ENCODE data around the gene APP.
"Not testable (repeated sequence)": the region's sequence is repeated elsewhere in the genome, so short reads cannot be mapped to it uniquely, and the experiment has no call there.

Gene APP

GRCh38 chr21:26096494-26097371 is 73.8 kb downstream of the APP start:
- no peak for DNase-seq

DNA sequence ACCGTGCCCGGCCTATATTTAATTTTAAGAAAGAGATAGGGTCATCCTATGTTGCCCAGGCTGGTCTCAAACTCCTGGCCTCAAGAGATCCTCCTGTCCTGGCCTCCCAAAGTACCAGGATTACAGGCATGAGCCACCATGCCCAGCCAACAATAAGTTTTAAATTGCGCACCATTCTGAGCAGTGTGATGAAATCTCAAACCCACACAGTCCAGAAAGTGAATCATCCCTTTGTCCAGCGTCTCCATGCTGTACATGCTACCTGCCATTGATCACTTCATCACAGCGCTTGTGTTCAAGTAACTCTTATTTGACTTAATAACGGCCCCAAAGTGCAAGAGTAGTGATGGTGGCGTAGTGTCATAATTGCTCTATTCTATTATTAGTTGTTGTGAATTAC is 75.4 kb downstream of the APP start:
- no peak for DNase-seq

DNA sequence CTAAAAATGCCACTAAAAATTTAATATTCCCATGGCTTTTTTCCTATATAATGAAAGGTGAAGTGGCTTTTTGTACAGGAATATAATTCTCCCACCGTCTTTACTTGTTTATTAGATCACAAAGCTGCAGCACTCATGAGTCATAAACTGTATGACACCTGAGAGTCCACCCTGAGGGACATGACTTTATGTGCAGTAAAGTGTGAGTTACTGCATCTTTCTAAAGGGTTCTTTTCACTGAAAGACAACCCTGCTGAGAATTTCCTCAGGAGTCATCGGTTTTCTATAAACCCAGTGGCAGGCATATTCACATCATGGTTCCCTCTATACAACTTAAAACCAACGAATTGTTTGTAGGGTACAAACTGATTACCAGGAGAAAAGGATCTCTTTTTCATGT is 77.4 kb downstream of the APP start:
- DNase-seq = no peak

DNA sequence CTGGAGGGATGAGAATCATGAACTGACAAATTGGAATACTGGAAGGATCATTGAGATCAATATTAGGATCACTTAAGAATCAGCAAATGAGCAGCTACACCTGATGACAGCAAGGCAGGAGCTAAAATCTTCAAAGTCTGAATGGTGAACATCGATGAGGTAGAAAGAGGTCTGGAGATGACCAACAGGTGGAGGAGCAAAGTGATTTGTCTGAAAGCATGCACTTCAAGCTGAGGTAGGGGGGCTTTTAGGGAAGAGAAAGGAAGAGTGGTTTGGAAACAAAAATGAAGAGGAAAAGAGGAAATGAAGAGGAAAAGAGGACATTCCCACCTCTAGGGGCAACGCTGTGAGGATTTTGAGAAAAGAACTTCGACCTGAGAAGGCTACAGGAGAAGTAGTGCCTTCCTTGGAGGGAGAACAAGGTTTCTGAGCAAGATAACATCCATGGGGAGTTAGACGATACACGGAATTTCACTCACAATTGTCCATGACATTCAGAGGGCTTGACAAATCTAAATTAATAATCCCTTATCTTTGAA is 79.0 kb downstream of the APP start:
- DNase-seq = no peak

DNA sequence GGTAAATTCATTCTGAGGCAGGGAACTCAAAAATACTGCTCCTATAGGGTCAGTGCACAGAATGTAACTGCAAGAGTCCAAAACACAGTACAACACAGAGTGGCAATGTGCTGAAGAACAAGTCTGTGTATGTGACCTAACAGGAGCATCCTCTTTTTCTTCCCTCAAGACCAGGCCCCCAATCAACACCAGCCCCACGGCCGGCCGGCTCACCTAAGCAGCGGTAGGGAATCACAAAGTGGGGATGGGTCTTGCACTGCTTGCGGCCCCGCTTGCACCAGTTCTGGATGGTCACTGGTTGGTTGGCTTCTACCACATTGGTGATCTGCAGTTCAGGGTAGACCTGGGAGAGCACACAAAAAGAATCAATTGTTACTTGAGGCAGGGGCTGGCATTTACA is 80.8 kb downstream of the APP start:
- DNase-seq = no peak

DNA sequence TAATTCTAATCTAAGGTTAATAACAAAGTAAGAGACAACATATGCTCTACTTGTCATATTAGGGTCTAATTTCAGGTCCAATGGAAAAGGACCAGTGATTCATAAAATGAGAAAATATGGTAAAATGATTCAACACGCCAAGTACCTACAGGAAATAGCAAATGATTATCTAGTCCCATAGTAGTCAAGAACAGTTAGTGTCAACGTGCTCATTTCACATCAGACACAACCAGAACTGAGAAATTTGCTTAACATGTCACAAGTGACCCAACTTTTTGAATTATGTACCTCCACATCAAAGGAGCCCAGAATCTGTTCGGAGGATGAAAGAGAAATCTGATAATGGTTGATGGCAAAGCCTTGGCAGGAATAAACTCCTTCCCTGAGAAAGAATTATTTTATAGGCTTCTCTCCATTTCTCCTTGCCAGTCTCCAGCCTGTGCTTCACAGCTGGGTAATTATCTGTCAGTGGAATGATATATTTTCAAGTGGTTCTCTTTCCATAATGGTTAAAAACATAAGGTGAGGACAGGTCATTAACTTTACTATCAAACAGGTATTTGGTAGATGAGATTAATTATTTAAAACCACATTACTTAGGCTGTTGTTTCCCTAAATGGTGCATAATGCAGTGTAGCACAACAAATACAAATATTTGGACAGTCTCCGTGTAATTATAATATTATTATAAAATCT is 83.2 kb downstream of the APP start:
- no peak for DNase-seq

DNA sequence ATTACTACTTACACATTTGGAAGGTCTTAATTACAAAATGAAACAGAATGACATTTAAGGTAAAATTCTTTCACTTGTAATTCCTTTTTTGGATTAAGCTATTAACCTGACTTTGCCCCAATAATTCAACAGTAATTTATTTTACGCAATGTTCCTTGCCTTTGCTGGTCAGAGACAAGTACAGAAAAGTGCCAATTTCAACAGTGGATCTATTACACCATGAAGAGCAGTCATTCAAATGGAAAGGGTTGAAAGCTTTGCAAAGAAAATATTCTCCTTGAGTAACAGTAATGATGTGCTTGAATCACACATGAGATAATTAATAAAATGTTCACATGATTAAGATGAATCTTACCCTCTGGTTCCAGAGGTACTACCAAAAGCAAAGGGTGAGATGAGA is 84.7 kb downstream of the APP start:
- no peak for DNase-seq

DNA sequence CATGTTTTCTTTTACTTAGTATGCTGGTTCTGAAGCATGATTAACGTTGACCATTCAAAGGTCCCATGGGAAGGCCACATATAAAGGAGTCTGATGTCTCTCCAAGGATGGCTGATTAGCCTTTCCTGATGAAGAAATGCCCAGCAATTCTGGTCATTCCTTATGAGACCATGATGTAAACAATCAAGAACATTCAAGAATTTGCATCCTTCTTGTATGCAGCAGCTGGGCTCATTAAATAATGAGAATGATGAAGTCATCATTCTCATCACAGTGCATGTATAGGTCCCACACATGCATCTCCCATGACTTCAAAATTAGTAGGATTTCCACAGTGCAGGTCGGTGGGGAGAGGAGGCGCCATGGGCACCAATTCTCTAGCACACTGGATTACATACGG is 85.4 kb downstream of the APP start:
- no peak for DNase-seq

DNA sequence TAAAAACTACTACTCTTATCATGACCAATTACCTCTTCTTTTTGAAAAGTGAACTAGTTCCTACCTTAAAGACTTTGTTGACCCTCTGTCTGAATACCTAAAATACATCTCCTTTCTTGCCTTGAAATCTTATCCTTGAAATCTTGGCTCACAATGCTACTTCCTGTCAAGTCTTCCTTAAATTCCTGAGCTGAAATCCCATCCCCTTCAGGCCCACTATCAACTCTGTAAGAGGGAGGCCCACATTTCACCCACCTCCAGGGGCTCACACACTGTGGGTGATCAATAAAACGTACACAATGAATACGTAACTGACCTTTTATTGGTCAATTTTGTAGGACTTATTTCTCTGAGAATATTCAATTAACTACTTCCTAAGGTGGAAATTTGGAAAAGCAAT is 88.0 kb downstream of the APP start:
- no peak for DNase-seq

DNA sequence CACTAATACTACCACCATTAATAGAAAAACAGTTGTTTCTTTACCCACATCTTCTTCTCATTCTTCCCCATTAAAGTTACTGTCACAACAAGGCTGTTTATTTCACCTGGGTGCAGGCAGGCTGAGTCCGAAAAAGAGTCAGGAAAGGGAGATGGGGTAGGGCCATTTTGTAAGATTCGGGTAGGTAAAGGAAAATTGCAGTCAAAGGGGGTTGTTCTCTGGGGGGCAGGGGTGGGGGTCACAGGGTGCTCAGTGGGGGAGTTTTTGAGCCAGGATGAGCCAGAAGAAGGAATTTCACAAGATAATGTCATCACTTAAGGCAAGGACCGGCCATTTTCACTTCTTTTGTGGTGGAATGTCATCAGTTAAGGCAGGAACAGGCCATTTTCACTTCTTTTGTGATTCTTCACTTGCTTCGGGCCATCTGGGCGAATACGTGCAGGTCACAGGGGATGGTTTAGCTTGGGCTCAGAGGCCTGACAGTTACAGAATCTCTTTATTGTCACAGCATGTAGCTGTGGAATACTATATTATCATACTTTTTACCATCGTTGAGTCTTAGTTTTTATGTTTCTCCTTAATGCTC is 89.3 kb downstream of the APP start:
- DNase-seq = not testable (repeated sequence)

GRCh38 chr21:26080211-26080610 is 90.4 kb downstream of the APP start:
- no peak for DNase-seq

- DNase-seq = no peak
Observed at GRCh38 chr21:26079366-26079765, 91.2 kb downstream of the APP start.

- DNase-seq = no peak
Observed at GRCh38 chr21:26077521-26077920, 93.0 kb downstream of the APP start.

DNA sequence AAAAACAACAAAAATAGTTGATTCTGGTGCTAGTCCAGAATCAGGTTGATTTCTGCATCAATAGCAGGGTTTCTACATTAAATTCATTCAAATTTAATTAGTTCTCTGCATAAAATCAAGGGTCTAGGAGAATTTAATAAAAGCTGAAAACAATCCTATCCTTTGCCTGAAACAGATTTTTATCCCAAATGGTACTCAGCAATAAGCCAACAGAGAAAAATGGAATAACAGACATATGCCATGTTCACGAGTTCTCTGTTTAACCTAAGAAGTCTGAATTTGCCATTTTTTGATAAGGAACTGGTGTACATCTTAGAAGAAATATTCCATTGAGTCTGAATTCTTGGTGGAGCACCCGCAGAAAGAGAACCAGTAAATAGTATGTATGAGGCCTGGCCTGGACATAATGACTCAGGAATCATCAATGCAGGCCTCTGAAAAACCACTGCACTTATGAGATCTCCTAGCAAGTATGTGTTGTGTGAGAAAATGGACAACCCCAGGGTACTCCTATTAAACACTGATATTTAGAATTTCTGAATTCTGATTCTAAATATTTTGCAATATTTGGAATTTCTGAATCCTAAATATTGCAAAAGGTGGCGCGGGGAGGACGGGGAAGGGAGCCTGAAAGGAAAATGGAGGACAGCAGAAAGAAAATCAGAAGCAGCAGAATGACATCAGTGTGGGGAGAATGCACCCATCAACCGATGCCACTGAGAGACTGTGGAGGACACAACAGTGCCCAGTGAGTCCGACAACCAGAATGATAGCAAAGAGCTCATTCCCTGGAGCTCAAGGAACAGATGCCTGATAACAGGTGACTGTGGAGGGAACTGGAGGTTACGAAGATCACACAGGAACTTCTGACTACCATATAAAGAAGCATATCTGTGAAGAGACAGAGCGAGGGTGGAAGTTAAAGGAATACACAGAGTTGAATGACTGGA is 97.6 kb downstream of the APP start:
- DNase-seq = no peak

DNA sequence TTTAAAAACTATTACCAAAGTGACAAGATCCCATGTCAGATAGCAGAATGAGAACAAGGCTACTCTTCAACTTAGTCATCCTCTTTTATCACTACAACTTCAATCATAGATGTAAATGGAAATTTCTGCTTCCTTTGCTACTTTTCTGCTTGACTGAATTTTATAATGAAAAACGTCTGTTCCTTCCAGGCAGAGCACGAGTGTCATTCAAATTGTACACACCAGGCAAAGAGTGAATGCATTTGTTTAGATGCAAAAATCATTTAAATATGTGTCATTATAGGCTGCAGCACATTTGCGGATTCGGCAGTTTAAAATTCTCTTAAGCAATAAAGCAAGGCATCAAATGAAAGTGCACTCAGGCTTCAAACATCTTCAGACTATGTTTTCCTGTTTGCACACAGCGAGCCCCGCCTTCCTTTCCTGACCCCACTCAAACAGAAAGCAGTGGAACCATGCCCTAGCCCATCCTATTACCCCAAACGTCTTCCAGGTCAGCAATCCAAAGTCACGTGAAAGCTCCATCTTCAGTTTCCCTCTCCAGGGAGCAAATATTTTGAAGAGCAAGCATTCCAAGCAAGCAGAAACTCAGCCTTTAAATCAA is 99.6 kb downstream of the APP start:
- peak; percentile 32 for DNase-seq

DNA sequence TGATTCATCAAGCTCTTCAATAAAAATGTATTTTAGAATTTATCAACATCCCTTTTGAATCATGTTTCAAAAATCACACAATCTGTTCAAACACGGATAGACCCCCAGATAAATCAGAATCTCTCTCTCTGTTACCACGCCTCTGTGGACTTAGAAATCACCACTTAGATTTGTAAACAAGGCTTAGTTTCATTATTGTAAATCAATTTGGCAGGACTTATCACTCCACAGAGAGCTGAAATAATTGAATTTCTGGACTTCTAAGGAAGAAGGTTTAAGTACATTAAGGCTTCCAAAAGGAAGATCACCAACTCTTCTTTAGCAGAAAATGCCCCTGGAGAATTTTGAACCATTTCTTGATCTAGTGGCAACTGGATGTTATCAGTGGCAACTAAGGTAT is 100.4 kb downstream of the APP start:
- DNase-seq = no peak

GRCh38 chr21:26068776-26069175 is 101.8 kb downstream of the APP start:
- no peak for DNase-seq

DNA sequence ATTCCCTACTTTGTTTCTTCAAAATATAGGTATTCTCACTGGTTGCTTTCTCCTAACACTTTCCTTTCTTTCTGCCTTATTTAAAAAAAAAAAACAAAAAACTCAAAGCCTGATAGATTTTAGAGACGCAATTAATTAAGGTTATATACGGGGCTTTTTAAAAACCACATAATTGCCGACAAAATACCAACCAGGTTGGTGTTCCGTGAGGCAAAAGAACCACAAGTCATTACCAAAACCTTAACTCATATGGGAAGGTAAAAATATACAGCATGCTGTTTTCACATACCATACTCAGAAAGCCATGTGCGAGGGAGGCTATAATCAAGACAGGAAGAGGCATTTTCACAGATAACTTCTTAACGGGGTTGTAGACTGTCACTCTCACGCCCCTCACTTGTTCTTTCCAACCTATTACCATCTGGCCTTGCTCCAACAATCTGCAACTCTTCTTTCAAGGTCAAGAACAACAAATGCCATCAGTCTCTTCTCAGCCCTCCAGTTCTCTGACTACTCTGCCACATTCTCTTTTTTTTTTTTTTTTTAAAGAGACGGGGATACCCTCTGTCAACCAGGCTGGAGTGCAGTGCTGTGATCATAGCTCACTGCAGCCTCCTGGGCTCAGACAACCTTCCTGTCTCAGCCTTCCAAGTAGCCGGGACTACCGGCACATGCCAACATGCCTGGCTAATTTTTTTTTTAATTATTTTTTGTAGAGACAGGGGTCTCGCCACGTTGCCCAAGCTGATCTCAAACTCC is 102.6 kb downstream of the APP start:
- DNase-seq = no peak

DNA sequence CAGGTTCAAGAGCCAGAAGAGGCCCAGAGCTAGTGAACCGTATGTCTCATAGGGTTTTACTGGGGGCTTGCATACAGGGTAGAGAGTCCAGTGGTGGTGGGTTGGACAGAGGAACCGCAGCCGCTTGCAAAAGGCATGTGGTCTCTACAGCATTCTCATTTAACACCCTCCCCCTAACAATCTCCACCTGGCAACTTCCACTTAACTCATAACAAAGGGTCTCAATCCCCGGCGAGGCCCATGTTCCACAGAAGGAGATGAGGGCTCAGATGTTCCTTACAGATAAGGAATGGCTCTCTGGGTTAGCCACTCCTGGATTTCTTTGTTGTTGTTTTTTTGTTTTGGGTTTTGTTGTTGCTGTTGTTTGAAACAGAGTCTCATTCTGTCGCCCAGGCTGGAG is 106.1 kb downstream of the APP start:
- DNase-seq = no peak

GRCh38 chr21:26061437-26061836 is 109.1 kb downstream of the APP start:
- DNase-seq = no peak

Measured in central memory CD4-positive, alpha-beta T cell (primary cell).